Activated T-cell treated with anti-CD3 and anti-CD28 coated beads for 4 hours (primary cell): ENCODE data around the gene LIN9.
"Not testable (repeated sequence)": the region's sequence is repeated elsewhere in the genome, so short reads cannot be mapped to it uniquely, and the experiment has no call there.

Experiments
- DNase-seq: peaks from one replicate; pipeline ENCODE4 v3.0.0-alpha.2; 2020

The LIN9 gene

DNA sequence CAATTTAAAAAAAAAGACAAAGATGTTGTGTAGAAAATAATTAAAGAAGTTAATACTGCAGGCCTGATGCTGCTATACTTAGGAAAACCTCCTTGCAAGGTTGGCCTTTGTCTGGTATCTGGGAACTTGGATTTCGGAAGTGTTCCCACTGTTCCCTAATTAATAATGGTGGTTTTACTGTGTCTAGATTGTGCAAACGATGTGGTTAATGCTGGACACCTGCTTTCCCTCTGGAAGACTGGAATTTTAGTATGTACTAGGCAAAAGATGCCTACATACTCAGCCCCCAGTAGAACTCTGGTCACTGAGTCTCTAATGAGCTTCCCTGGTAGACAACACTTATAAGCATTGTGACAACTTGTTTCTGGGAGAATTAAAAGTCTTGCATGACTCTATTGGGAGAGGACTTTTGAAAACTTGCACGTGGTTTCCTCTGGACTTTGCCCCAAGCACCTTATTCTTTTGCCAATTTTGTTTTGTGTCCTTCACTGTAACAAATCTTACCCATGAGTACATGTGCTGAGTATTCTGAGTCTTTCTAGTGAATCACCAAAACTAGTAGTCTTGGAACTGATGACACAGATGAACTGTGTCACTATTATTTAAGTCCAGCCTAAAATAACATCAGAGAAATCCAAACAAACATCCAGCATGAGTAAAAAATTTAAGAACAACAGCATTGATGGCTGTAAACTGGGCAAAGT, 40.4 kb downstream of the LIN9 start:
- DNase-seq: no peak

DNA sequence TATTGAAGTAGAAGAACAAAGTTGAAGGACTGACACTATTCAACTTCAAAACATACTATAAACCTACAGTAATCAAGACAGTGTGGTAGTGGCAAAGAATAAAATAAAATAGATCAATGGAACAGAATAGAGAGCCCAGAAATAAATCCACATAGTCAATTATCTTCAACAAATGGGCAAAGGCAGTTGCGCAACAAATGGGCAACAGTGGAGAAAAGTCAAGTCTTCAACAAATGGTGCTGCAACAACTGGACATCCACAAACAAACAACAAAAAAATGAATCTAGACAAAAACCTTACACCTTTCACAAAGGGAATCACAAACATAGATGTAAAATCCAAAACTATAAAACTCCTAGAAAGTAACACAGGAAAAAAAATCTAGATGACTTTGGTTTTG, 47.1 kb downstream of the LIN9 start:
- no peak for DNase-seq

DNA sequence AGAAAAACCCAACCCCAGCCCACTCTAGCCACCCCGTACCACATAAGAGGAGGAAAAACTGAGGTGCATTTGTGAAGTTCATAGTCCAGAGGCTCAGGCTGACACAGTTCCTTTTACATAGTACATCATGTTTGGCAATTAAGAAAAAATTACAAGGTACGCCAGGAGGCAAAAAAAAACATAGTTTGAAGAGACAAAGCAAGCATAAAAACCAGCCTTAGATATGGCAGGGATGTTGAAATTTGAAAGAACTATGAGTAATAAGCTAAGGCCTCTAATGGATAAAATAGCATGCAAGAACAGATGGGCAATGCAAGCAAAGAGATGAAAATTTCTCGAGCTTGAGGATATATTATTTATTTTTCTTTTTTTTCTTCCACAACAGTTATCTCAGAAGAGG, 53.6 kb downstream of the LIN9 start:
- no peak for DNase-seq

DNA sequence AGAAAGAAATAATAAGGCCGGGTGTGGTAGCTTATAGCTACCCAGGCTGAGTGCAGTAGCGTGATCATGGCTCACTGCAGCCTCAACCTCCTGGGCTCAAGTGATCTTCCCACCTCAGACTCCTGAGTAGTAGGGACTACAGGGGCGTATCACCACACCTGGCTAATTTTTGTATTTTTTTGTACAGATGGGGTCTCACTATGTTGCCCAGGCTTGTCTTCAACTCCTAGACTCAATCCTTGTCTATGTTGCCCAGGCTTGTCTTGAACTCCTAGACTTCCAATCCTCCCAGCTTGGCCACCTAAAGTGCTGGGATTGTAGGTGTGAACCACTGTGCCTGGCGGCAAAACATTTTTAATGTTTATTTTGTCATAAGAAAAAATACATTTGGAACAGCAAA, 55.0 kb downstream of the LIN9 start:
- DNase-seq: no peak

DNA sequence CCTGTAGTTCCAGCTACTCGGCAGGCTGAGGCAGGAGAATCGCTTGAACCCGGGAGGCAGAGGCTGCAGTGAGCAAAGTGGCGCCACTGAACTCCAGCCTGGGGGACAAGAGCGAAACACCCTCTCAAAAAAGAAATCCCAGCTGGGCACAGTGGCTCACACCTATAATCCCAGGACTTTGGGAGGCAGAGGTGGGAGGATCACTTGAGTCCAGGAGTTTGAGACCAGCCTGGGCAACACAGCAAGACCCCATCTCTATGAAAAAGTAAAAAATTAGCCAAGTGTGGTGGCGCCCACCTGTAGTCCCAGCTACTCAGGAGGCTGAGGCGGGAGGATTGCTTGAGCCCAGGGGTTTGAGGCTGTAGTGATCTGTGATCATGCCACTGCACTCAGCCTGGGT, 56.1 kb downstream of the LIN9 start:
- DNase-seq: not testable (repeated sequence)

DNA sequence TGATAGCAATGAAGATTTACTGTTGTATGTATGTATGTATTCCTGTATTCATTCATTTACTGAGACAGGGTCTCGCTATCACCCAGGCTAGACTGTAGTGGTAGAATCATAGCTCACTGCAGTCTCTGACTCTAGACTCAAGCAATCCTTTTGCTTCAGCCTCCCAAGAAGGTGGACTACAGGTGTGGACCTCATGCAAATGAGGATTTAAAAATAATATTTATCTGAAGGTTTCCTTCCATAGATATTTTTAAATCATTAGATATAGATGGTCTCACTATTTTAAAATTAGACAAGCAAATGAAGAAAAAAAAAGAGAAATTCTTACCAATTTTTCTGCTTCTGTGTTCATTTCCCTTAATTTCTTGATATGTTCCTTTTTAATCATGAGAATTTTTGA, 58.5 kb downstream of the LIN9 start:
- no peak for DNase-seq

DNA sequence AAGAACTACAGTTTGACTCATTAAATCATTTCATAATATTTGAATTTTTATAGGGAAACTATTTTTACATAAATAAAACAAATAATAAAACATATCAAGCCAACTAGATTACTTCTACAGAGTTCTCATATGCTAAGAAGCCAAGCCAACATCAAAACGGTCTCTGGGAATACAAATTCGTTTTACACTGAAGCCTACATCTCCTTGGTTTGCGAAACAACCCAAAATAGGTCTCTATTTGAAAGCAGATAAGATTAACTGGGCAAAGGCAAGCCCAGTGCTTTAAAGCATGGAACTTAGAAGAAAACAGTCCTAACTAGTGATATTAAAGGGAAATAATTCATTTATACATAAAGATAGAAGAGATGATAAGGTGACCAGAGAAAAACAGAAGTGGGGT, 60.2 kb downstream of the LIN9 start:
- DNase-seq: no peak

DNA sequence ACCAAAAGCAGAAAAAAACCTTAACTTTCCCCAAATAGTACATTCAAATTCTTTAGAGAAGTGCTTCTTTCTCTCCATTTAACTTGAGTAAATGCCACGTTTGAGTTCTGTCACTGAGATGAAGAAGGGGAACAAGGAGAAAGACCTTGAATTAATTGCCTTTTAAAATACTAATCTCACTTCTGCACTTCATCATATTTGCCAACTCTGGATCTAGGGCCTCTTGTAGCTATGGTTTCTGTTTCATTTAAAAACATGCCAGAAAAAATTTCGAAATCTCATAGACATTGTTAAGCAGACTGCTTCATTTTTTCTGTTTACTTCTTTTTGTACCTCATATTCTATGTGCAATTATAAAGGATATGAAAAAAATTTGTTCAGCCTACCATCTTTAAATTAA, 60.9 kb downstream of the LIN9 start:
- no peak for DNase-seq

DNA sequence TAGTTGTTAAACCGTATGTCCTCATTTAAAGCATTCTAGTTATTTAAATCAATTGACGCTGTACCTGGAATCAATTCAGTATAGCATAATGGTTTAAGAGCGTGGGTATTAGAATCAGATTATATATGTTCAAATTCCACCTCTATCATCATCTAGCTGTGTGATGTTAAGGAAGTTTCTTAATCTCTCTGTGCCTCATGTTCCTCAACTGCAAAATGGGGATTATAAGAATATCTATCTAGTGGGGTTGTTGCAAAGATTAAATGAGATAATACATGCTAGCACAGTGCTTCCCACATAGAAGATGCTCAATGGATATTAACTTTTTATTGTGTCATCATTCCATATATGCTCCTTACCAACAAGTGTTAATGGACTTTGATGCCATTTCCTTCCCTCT, 69.5 kb downstream of the LIN9 start:
- DNase-seq: no peak

DNA sequence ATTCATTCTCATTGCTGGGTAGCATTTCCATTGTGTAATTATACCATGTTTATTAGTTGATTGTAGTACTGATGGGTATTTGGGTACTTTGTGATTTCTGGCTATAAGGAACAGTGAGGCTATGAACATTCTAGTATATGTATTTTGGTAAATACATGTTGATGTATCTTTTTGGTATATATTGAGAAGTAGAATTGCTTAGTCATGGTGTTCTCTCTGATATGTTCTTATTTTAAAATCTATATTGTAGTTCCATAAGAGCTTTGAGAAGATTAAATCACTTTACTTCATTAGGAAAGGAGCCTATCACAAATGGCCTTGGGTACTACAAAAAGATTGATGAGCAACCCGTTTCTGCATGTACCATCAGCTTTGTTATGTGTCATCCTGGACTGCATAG, 72.1 kb downstream of the LIN9 start:
- DNase-seq: no peak

DNA sequence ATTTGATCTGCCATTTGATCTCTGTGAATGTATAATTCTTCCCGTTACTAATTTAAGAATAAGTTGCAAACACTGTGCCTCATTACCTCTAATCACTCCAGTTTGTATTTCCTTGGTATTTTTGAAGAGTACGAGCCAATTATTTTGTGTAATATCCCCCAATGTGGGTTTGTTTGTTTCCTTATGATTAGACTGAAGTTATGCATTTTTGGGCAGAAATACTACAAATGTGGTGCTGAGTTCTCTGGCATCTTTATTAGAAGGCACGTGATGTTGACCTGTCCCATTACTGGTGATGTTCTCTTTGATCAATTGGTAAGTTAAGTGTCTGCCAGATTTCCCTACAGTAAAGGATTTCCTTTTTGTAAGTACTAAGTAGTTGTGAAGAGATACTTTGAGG, 75.2 kb downstream of the LIN9 start:
- DNase-seq: no peak

DNA sequence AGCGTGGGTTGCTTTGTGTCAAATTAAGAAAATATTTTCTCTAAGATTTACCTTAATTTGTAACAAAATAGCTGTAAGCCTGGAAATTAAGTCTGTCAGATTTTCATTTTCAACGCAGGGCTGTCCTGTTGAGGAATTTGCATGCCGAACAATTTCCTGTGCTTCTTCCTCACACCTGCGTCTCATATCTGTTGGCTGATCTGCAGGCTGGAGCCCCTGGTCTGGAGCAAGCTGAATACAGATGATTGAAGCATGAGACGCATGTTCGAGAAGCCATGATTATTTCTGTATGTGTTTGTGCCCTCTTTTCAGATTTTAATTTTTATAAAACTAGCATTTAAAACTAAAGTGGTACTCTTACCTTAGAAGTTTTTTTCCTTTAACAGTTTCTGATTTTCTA, 75.7 kb downstream of the LIN9 start:
- no peak for DNase-seq

DNA sequence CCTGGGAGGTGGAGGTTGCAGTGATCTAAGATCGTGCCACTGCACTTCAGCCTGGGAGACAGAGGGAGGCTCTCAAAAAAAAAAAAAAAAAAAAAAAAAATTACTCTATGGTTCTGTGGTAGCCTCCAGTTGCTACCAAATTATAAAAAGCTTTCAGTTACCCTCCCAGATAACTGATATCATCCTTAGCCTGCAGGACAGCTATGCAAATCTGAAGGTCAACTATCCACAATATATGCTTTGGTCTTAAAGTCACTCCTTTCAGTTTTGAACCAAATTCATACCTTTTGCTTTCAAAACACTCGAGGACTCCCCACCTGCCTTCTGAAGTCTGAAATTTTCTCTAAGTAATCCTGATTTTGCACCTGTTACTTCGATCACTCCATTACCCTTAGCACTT, 82.4 kb downstream of the LIN9 start:
- no peak for DNase-seq

DNA sequence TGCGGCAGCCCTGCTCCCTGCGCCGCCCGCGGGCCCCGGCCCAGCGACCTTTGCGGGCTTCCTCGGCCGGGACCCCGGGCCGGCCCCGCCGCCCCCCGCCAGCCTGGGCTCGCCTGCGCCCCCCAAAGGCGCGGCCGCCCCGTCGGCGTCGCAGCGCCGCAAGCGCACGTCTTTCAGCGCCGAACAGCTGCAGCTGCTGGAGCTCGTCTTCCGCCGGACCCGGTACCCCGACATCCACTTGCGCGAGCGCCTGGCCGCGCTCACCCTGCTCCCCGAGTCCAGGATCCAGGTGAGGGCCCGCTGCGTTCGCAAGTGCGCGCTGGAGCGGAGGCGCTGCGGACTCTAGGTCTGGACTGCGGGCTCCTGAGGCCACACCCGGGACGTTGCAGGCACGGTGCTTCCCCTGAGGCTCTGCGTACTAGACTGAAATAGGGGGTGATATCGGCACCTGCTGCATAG, 85.1 kb downstream of the LIN9 start:
- DNase-seq: no peak

DNA sequence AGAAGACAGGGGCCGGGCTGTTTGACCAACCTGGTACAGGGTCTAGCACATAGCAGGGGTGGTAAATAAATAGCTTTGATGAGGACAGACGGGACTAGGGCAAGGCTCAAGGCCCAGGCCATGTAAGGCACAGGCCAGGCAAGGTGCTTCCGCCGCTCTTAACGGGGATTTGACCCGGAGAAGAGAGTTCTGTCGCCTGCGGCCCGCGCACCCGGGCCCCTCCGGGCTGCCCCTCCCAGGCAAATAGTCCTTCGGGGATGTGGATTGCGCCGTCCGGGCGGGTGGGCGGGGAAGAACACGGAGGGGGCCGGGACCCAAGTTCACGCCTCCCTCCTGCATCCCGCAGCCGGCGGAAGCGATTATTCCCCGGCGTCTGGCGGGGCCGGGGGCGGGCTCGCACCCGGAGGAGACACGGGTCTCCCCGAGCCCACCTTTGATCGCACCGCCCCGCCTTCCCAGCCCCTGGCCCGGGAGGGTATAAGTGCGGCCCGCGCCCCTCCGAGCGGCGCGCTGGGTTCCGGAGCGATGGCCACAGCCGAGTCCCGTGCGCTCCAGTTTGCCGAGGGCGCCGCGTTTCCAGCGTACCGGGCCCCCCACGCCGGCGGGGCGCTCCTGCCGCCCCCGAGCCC, 85.7 kb downstream of the LIN9 start, which contains the start of gene MIXL1:
Gene MIXL1, plus strand, starts transcription at position 508 of the 629 bp plus-strand sequence. Its CDS starts 18 bp downstream, at position 526.
- no peak for DNase-seq

DNA sequence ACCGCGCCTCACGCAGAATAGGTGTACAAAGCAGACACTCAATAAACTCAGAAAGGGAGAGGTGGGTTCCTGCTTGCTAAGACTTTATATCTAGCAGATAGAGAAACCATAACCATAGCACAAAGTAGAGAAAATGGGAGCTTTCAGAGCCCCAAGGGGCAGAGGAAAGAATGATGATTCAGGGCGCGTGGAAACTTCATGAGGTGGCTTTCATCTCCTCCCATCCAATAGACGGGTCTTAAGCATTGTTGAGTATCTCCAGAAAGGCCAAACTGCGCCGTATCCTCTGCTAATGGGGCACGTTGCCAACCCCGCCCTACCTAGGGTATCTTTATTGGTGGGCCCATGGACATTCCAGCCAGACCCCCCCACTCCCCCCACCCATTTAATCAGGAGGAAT, 86.3 kb downstream of the LIN9 start:
- DNase-seq: no peak

DNA sequence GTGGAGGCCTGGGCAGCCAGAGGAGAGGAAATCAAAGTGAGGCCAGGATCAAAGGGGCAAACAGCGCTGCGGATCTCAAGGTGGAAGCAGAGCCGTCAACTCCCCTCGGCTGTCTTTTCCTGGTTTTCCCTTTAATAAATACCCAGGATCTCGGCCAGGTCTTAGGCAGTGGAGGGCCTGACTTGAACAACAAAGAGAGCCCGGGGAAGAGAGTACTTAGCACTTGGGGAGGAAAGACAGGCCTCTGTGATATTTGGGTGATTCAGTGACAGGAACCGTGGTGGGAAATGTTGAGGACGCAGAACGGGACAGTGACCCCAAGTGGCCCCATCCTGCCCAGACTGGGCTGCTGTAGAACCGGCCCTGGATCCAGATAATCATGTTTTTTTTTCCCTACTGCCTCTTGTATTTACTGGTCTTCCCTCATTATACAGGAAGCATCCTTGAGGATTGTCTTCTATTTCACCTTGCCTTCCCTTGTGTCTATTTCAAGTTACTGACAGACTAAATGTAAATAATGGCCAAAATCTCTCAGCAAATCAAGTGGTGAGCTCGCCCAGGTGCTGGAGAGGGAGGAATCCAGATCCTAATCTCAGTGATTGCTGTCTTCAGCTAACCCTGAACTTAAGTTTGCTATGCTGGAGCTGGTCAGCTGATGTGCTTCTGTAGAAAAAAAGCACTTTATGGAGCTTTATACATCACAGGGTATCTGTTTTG, 88.3 kb downstream of the LIN9 start:
- DNase-seq: no peak

DNA sequence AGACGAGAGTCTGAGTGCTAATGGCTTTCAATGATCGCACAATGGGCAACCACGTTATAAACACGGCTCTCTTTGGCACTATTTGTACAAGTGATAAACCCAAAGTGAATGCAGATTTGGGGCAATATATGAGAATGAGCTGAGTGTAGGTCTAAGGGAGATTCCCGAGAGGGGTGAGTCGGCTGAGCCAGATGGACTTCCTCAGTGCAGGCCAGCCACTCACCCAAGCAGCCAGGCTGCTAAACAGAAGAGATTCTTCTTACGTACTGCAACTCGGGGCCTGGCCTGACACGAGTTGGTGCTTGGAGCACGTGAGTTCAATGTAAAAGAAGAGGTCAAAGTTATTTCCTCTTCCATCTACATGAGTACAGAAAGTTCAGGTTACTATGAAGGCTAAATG, 91.7 kb downstream of the LIN9 start:
- DNase-seq: no peak

DNA sequence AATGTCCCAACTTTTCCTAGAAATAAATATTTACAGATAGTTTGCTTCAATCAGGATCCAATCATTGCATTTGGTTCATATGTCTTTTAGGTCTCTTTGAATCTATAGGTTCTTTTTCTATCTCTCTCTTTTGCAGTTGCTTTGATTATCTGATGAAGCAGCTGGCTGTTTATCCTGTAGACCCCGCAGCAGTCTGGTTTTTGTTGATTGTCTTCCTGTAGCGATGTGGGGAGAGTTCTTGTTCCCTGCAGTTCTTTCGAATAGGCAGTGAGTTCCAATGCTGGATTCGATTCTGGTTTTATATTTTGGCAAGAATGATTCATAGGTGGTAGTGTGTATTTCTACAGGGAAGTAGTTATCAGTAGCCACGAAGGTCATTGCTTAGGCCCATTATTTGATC, 92.9 kb downstream of the LIN9 start:
- DNase-seq: no peak

DNA sequence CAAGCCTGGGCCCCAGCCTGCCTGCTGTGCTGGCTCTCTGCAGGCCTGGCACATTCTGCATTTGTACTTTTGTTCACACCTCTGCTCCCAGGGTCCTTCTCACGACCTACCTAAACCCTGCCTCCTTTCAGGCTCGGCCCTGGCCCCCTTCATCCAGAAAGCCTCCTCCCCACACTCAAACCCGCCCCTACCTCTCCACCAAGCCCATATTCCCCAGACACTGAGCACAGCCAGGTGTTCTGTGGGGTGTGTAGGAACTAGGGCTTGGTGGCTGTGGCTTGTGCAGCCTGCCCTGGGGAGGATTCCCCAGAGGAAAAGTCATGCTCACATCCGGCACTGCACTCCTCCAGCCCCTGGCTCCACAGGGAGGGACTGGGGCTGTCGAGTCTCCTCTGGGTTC, 93.7 kb downstream of the LIN9 start:
- DNase-seq: no peak

DNA sequence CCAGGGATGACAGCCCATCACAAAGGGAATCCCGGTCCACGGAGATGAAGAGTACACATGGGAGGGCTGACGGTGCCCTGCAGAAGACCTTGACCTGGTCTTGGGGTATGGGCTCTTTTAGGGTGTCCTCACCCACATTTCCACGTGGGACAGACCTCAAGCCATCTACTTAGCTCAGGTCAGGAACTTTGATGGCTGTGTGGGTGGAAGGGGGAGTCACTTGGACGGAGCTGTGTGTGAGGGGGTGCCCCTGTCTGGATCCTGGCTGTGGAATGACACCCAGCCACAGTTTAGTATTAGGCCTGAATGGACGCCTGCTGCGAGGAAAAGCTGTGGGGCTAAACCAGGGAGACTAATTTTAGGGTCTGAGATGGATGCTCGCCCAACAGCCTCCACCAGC, 96.4 kb downstream of the LIN9 start:
- DNase-seq: no peak

DNA sequence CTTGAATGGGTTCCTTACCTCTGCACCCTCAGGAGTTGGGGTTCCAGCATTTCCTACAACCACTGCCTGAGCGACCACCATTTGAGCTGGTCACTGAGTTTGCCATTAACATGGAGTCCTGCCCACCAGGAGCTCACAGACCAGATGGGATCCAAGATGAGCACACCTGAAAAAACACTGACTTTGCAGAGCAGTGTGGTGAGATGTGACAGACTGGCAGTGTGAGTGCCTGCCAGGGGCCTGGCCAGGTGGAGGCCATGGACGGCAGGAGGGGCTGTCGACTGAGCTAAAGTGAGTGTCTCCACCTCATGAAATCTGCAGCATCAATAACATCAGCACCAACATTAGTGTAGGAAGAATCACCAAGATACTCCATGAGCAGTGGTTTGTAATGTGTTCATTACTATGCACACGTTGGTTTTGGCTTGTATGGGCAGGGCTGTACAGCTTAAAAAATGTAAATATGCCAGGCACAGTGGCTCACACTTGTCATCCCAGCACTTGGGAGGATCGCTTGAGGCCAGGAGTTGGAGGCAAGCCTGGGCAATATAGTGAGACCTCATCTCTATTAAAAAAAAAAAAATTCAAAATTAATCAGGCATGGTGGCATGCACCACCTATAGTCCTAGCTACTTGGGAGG, 97.7 kb downstream of the LIN9 start:
- no peak for DNase-seq

DNA sequence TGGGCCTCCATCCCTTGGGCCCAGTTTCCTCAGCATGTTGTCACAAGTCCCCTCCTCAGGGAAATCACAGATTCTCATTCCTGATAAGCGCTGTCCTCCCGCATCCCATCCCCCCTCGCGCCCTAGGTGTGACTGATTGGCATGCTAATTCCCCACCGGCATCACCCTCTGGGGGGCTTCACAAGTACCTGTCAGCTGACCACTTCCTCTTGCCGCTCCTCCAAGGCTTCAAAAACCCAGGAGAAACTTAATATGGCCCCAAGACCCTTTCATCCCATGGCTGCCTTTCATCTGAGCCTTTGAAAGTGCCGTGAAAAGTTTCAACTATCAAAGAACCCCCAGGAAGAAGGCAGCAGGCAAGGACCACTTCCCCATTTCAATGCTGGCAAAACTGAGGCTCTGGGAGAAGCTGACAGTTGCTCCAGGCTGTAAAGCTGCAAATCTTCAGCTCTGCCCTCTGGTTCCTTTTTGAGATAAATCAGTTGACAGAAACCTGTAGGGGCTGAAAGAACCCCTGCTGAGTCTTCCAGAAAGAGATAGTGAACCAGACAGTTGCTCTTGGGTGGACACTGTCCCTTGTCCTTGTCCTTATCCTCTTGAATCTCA, 98.3 kb downstream of the LIN9 start:
- DNase-seq: no peak
